Esophagus squamous epithelium (tissue), 4 donors: Measurements from ENCODE around the gene CTU1.

Experiments used
- POLR2A ChIP-seq, 4 donors: fragments of 450-650 bp; IDR thresholded peaks; one replicate each; pipeline ENCODE4 v1.6.1; 2017; ENCODE audit warnings: antibody characterized with exemption in 4 of 4, mild to moderate bottlenecking in 4 of 4, moderate library complexity in 3 of 4
- TF ChIP-seq, protein P1 (sequence below), 6 experiments: fragments of 450-650 bp in 4 of 6; fragments of 200-600 bp in 2 of 6; sonication (generic) in 2 of 6; IDR thresholded peaks; one replicate each; pipeline ENCODE4 v1.5.1; 2016 to 2019; ENCODE audit warnings: antibody characterized with exemption in 6 of 6, mild to moderate bottlenecking in 4 of 6, moderate library complexity in 4 of 6

DNA sequence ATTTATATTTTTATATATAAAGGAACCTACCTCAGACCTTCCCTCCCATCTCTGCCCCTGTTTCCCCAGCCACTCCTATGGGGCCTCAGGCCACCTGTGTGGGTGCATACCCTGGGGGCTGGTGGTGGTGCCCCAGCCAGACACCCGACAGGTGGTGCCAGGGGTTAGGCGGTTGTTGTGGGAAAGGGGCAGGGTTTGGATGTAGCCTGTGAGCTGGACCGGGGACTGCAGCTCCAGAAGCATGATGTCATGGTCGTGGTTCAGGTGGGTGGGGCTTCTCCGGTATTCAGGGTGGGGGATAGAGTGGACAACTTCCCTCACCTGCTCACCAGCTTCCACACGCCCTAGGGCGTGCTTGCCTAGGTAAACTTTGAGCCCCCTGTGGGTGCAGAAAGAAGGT, 48.5 kb downstream of the CTU1 start:
- no peak for TF ChIP-seq POLR2A (IDR thresholded peaks at IDR 0.05)
- TF ChIP-seq, protein P1, sequence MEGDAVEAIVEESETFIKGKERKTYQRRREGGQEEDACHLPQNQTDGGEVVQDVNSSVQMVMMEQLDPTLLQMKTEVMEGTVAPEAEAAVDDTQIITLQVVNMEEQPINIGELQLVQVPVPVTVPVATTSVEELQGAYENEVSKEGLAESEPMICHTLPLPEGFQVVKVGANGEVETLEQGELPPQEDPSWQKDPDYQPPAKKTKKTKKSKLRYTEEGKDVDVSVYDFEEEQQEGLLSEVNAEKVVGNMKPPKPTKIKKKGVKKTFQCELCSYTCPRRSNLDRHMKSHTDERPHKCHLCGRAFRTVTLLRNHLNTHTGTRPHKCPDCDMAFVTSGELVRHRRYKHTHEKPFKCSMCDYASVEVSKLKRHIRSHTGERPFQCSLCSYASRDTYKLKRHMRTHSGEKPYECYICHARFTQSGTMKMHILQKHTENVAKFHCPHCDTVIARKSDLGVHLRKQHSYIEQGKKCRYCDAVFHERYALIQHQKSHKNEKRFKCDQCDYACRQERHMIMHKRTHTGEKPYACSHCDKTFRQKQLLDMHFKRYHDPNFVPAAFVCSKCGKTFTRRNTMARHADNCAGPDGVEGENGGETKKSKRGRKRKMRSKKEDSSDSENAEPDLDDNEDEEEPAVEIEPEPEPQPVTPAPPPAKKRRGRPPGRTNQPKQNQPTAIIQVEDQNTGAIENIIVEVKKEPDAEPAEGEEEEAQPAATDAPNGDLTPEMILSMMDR (IDR thresholded peaks at IDR 0.05): no peak
